ENCODE measurements around the gene GNE.
"Not testable (repeated sequence)": the region's sequence is repeated elsewhere in the genome, so short reads cannot be mapped to it uniquely, and the experiment has no call there.

GRCh38 chr9:36248061-36248460, 10.2 kb downstream of the GNE start:
- not testable (repeated sequence) for TF ChIP-seq ZNF138 (tag by site-specific recombination; IDR thresholded peaks at IDR 0.05; ENCODE audit: borderline replicate concordance); ZNF416 (tag by site-specific recombination; IDR thresholded peaks at IDR 0.05); ZNF558 (tag by site-specific recombination; IDR thresholded peaks at IDR 0.05); ZNF155 (tag by site-specific recombination; IDR thresholded peaks at IDR 0.05); ZEB2 (tag by site-specific recombination; IDR thresholded peaks at IDR 0.05); CTCF (tag by site-specific recombination; IDR thresholded peaks at IDR 0.05); YY1 (tag by site-specific recombination; IDR thresholded peaks at IDR 0.05)
- TF ChIP-seq, protein P1, sequence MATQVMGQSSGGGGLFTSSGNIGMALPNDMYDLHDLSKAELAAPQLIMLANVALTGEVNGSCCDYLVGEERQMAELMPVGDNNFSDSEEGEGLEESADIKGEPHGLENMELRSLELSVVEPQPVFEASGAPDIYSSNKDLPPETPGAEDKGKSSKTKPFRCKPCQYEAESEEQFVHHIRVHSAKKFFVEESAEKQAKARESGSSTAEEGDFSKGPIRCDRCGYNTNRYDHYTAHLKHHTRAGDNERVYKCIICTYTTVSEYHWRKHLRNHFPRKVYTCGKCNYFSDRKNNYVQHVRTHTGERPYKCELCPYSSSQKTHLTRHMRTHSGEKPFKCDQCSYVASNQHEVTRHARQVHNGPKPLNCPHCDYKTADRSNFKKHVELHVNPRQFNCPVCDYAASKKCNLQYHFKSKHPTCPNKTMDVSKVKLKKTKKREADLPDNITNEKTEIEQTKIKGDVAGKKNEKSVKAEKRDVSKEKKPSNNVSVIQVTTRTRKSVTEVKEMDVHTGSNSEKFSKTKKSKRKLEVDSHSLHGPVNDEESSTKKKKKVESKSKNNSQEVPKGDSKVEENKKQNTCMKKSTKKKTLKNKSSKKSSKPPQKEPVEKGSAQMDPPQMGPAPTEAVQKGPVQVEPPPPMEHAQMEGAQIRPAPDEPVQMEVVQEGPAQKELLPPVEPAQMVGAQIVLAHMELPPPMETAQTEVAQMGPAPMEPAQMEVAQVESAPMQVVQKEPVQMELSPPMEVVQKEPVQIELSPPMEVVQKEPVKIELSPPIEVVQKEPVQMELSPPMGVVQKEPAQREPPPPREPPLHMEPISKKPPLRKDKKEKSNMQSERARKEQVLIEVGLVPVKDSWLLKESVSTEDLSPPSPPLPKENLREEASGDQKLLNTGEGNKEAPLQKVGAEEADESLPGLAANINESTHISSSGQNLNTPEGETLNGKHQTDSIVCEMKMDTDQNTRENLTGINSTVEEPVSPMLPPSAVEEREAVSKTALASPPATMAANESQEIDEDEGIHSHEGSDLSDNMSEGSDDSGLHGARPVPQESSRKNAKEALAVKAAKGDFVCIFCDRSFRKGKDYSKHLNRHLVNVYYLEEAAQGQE (tag by site-specific recombination; IDR thresholded peaks at IDR 0.05) = not testable (repeated sequence)
- TF ChIP-seq, protein P2, sequence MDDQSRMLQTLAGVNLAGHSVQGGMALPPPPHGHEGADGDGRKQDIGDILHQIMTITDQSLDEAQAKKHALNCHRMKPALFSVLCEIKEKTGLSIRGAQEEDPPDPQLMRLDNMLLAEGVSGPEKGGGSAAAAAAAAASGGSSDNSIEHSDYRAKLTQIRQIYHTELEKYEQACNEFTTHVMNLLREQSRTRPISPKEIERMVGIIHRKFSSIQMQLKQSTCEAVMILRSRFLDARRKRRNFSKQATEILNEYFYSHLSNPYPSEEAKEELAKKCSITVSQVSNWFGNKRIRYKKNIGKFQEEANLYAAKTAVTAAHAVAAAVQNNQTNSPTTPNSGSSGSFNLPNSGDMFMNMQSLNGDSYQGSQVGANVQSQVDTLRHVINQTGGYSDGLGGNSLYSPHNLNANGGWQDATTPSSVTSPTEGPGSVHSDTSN (CRISPR knock-in tag; IDR thresholded peaks at IDR 0.05) = not testable (repeated sequence)
- TF ChIP-seq, protein P3, sequence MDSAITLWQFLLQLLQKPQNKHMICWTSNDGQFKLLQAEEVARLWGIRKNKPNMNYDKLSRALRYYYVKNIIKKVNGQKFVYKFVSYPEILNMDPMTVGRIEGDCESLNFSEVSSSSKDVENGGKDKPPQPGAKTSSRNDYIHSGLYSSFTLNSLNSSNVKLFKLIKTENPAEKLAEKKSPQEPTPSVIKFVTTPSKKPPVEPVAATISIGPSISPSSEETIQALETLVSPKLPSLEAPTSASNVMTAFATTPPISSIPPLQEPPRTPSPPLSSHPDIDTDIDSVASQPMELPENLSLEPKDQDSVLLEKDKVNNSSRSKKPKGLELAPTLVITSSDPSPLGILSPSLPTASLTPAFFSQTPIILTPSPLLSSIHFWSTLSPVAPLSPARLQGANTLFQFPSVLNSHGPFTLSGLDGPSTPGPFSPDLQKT (IDR thresholded peaks at IDR 0.05; ENCODE audit: borderline replicate concordance, low read depth, low read length) = not testable (repeated sequence)
